ENCODE results near the gene CDKAL1. TPM values are rescaled to one million over a fixed set of nuclear protein-coding genes. Genes with fewer than 3 reads are reported as not detected.

Gene CDKAL1
- total and polyA plus RNA-seq, 9 of the 15 experiments (the other 6 are each of a cell fraction or from before 2014, with no cell fraction given) = 11.2 to 36.3 (median 20.1) TPM

GRCh38 chr6:21228411-21228810, 694.2 kb downstream of the CDKAL1 start (continued):
- TF ChIP-seq PHTF2 (CRISPR knock-in tag; IDR thresholded peaks at IDR 0.05) = no peak

GRCh38 chr6:21228876-21229460, 694.7 kb downstream of the CDKAL1 start:
- DNase-seq (ENCODE audit: extremely low read depth in 1 of 4, low spot score in 3 of 4) (no peak), ATAC-seq (no peak), FAIRE-seq (no peak)
- WGBS (ENCODE audit: insufficient coverage, low coverage, missing lambda C conversion rate) = 64% methylated on average over 6 of the region's 6 CpGs
- Histone ChIP-seq H4K20me1 (replicated peaks; ENCODE audit: control insufficient read depth, insufficient read depth, low read length) (no peaks in the 10 kb centered on the region), H2AFZ (ENCODE audit: low read depth, low read length) (no peak overlapping the region), H3K79me2 (ENCODE audit: control insufficient read depth, insufficient read depth, low read length) (no peaks in the 10 kb centered on the region), H3K9me1 (ENCODE audit: control insufficient read depth, insufficient read depth, low read length) (no peaks in the 10 kb centered on the region), H3K9ac (ENCODE audit: insufficient read depth in 1 of 2, low read depth in 2 of 2, low read length in 2 of 2) (no peak overlapping the region), H3K4me3 (no peak overlapping the region), H3K4me1 (replicated peaks in 1 of 2; ENCODE audit: control insufficient read depth in 2 of 2, insufficient read depth in 2 of 2, low read length in 2 of 2) (no peaks in the 10 kb centered on the region), H3K9me3 (replicated peaks; ENCODE audit: control insufficient read depth, insufficient read depth, low read depth, low read length) (no peaks in the 10 kb centered on the region), H3K36me3 (ENCODE audit: control insufficient read depth, insufficient read depth, low read length) (no peaks in the 10 kb centered on the region), H3K27me3 (ENCODE audit: control insufficient read depth in 2 of 2, insufficient read depth in 2 of 2, low read length in 2 of 2) (no peaks in the 10 kb centered on the region), H3K4me2 (ENCODE audit: insufficient read depth, low read length) (no peak overlapping the region), H3K27ac (ENCODE audit: extremely low read depth, low read depth, low read length) (no peak overlapping the region)
- TF ChIP-seq TGIF2 (CRISPR knock-in tag; IDR thresholded peaks at IDR 0.05) (no peak), BRF1 (IDR thresholded peaks at IDR 0.05; ENCODE audit: borderline replicate concordance, extremely low read depth, insufficient read length) (no peak), SP2 (IDR thresholded peaks at IDR 0.05; ENCODE audit: extremely low read depth, low read depth, low read length, poor library complexity, severe bottlenecking) (no peak), NEUROD1 (IDR thresholded peaks at IDR 0.05; ENCODE audit: borderline replicate concordance, low read depth, low read length, partially characterized antibody) (no peak), SETDB1 (IDR thresholded peaks at IDR 0.05; ENCODE audit: low read length) (no peak), ZNF197 (CRISPR knock-in tag; IDR thresholded peaks at IDR 0.05; ENCODE audit: low read depth) (no peak), ATF2 (CRISPR knock-in tag; IDR thresholded peaks at IDR 0.05) (no peak), ETV5 (CRISPR knock-in tag; IDR thresholded peaks at IDR 0.05; ENCODE audit: low read depth) (no peak), POLR2A (conservative IDR thresholded peaks at IDR 0.05) (no peak)
- in situ Hi-C loops (cut with MboI) (no loop called here), intact Hi-C loops (cut with micrococcal nuclease) (no loop called here)
- CTCF ChIA-PET (ENCODE audit: low intra/inter-chr PET ratio) = no interaction called here
- POLR2A ChIA-PET = interaction anchor here (0.7 kb wide), 1 partner anchor 8 kb away, joined by 3 read pairs; no protein-coding TSS in a partner anchor
- no TSS peak for BruUV-seq (replicated peaks)

Data from K562 (cell line).